Measurements from ENCODE around the gene TRDMT1. TPM values are rescaled to one million over a fixed set of nuclear protein-coding genes. Genes with fewer than 3 reads are reported as not detected.

TRDMT1 gene
- total RNA-seq, 1 donor from 2014 or later: 1.1 TPM

DNA sequence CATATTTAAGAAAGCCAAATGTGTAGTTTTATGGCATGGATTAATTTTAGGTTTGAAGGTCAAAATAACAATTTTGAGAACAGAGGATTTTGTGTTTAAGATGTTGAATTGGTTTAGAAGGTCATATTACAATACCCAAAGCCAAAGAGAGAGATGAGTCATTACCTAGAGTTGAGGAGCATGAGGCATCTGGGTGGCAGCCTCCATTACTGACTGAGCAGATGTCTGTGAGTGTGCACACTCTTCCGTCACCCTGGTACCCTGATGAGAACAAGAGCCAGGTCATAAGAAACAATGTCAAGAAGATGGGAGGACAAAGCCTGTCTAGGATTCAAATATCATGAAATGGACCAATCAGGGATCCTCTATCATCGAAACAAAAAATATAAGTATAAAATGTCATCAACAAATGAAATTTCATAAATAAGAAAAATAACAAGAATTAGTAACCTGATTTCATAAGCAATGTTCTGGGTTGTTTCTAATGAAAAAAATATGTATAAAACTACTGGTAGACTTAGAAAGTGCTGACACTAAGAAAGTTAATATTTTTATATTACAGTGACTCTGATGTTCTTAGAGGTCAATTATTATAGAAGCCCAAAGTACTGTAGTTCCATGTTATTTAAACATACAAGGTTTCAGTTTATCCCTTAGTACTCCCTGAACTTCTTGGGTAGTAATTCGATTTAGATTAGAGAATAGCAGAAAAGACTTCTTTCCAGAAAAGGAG is 91.8 kb downstream of the TRDMT1 start:
- DNase-seq (ENCODE audit: low spot score) (no peak), ATAC-seq (no peak)

DNA sequence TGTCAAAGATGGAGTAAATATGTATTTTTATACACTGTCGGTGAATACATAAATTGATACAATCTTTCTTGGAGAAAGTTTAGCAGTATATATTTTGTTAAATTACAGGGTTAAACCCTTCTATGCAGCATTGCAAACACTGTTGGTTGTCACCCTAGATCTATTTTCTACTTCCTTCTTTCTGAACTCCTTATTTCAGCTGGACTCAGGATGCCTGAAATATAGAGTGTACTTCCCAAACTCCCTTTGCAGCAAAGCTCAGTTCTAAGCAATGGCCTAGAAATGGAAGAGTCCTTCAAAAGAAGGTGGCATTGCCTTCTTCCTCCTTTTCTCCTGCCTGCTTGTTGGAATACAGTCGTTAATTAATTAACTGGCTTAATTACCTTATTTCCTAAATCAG is 92.4 kb downstream of the TRDMT1 start:
- no peak for DNase-seq (ENCODE audit: low spot score)
- ATAC-seq: no peak

DNA sequence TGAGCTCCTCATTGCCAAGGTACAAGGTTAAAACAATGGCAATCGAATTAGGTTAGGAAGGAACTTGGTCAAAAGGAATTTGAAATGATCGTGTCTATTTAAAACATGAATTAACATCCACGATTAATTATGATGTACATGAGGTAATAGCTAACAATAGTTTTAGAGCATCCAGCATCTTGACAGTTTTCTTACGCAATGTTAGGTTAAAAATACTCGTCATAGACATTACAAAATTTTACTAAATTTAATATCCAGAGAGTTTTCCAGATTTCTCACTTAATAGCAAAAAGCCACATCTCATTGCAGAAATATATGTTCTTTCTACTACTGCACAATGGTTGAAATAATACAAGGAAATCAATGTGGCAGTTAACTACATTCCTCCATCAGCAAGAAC is 94.5 kb downstream of the TRDMT1 start:
- ATAC-seq: no peak
- DNase-seq (ENCODE audit: low spot score): no peak

DNA sequence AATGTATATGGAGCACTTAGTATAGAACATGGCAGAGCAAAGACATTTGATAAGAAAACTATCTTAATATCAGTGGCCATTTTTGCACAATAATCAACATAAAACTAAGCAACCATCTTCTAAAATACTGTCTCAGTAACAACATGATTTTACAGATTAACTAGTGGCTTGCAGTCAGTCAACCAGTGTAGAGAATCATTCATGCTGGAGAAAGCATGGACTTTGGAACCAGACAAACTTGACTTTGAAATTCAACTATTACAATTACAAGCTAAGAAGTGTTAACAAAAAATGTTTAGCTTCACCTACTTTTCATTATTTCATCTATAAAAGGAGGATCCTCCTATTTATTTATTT is 99.6 kb downstream of the TRDMT1 start:
- peak; percentile 61 for ATAC-seq

DNA sequence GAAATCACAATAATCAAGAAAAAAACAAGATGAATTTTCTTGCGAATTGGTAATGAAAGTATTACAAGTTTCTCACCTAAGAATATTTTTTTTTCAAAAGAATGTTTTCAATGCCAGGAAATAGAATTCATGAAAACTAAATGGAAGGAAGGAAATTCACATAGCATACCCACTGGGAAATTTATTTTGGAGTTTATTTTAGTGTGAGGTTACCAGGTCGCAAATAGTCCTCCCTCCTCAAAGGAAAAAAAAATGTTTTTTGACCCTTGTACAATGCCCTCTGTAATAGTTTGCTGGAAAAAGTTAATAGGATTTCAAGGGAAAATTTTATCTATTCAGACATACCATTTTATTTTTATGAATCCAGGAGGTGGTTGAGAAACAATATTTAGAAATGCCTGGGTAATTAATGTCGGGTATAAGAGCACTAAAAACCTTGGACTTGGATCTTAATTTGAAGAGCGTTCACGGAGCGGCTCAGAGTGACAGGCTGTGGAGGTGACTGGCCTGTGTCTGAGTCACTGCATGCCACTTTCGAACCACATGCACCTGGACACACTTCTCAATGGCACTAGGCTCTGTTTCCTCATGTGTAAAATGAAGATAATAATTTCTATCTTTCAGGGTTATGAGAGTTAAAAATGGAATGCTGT is 100.1 kb downstream of the TRDMT1 start:
- DNase-seq (ENCODE audit: low spot score) (no peak), ATAC-seq (peak; percentile 97)

More for the DNA sequence above, 99.6 kb downstream of the TRDMT1 start:
- no peak for DNase-seq (ENCODE audit: low spot score)

DNA sequence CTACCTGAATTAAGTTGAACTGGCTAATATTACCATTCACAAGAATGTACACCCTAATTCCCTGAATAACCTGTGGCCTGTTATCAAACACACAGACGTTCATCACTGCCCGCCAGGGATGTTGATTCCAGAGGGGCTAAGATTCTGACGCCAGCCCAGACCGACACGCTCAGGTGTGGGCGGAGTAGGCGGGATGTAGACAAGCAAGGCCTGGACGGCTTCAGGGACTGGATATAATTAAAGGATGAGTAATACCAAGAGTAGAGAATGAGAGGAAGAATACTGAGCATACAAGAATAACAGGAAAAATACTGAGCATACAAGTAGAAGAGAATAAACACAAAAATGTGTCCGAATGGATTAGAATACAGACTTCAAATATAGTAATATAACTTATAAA is 100.9 kb downstream of the TRDMT1 start:
- ATAC-seq: no peak
- no peak for DNase-seq (ENCODE audit: low spot score)

DNA sequence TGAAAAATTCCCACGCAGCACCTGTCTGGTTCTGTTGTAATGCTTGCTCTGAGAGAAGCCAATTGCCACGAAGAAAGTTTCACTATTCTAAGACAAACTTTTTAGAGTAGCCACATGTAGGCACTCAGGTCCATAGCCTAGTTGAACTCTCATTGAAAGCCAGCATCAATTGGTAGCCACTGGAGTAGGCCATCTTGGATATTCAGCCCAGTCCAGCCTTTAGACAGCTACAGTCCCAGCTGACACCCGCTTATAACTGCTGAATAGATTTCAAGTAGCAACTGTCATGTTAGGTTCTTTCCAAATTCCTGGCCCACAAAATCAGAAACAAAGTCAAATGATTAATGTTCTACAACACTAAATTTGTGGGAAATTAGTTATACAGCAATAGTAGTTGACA is 103.5 kb downstream of the TRDMT1 start:
- ATAC-seq (no peak), DNase-seq (ENCODE audit: low spot score) (no peak)

Other genes starting within 250 kb of the TRDMT1 start
- gene CUBN, start 71.9 kb downstream of the TRDMT1 start, total RNA-seq: 0.25 TPM
- 55.4 TPM for gene VIM, start 26.6 kb upstream of the TRDMT1 start, total RNA-seq